GM19240 (cell line): ENCODE measurements around the gene ARMC6.
A peak's percentile ranks its signal among the peaks of the same experiment; 100 is the strongest.

Experiments
- DNase-seq: peaks from one replicate; pipeline ENCODE4 v3.0.0; 2011; ENCODE audit warnings: low spot score; ENCODE audit not compliant: insufficient read length

The ARMC6 gene

GRCh38 chr19:19054315-19054938 lies 21.0 kb downstream of the ARMC6 start:
- DNase-seq = no peak

GRCh38 chr19:19054939-19055440 lies 21.6 kb downstream of the ARMC6 start:
- DNase-seq = no peak

- DNase-seq = no peak
Observed at GRCh38 chr19:19055701-19056100, 22.3 kb downstream of the ARMC6 start.

- DNase-seq = no peak
Observed at GRCh38 chr19:19056636-19057275, 23.4 kb downstream of the ARMC6 start.

- no peak for DNase-seq
Observed at GRCh38 chr19:19057317-19057716, 23.9 kb downstream of the ARMC6 start.

- no peak for DNase-seq
Observed at GRCh38 chr19:19057720-19058119, 24.3 kb downstream of the ARMC6 start.

GRCh38 chr19:19059018-19059836 lies 25.8 kb downstream of the ARMC6 start:
- no peak for DNase-seq

- DNase-seq = no peak
Observed at GRCh38 chr19:19059837-19060611, 26.6 kb downstream of the ARMC6 start.

GRCh38 chr19:19061506-19061905 lies 28.1 kb downstream of the ARMC6 start:
- DNase-seq = no peak

GRCh38 chr19:19062454-19063182 lies 29.2 kb downstream of the ARMC6 start:
- DNase-seq = no peak

GRCh38 chr19:19063183-19064097 lies 30.0 kb downstream of the ARMC6 start, which contains the start of gene SLC25A42:
SLC25A42 (plus strand) TSS chr19:19063994; CDS start chr19:19096125, 32,131 bp downstream.
- peak; percentile 100 for DNase-seq

- DNase-seq = no peak
Observed at GRCh38 chr19:19064098-19064722, 30.8 kb downstream of the ARMC6 start.

- peak; percentile 26 for DNase-seq
Observed at GRCh38 chr19:19064811-19065745, 31.7 kb downstream of the ARMC6 start.

- no peak for DNase-seq
Observed at GRCh38 chr19:19067276-19068072, 34.1 kb downstream of the ARMC6 start.

GRCh38 chr19:19068659-19069654 lies 35.6 kb downstream of the ARMC6 start:
- peak; percentile 23 for DNase-seq

GRCh38 chr19:19071897-19072296 lies 38.5 kb downstream of the ARMC6 start:
- DNase-seq = no peak
